Measurements from ENCODE around the gene OLFML3.
"Not testable (repeated sequence)": the region's sequence is repeated elsewhere in the genome, so short reads cannot be mapped to it uniquely, and the experiment has no call there.

Gene OLFML3

DNA sequence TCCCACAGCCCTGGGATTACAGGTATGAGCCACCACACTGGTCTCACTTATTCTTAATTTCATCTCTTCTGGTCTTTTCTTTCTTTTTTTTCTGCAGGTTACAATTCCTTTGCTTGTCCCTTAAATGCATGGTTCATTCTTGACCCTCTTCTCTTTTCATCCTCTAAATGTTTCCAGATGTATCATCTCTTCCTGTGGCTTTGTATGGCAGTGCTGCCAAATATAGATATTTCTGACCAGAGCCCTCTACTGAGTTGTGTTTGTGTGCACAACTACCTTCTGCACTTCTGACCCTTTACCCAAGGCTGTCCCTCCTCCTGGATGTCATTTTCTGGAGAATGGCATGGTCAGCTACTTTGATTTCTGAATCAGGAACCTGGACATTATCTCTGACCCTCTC, 32.5 kb downstream of the OLFML3 start:
- no peak for TF ChIP-seq POLR2A (IDR thresholded peaks at IDR 0.05; ENCODE audit: low read depth, low read length)
- FAIRE-seq (no peak), DNase-seq (ENCODE audit: insufficient read length, low spot score) (no peak)

DNA sequence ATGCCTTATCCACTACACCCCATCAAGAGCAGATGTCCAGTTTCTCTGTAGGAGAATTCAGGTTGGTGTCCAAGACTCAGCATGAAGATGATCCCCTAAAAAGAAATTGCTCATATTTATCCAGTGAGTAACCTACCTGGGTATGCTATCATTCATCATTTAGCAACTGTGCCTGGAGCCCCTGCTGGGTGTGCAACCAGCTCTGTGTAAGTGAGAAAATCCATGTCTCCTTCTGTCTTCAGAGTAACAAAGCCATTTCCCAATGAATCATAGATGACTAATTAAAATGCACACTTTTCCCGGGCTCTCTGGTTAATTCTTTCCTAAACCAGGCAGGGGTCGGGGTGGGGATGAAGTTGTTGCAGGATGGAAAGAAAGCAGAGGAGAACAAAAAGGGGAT, 35.8 kb downstream of the OLFML3 start:
- no peak for TF ChIP-seq POLR2A (IDR thresholded peaks at IDR 0.05; ENCODE audit: low read depth, low read length)
- no peak for DNase-seq (ENCODE audit: insufficient read length, low spot score)
- no peak for FAIRE-seq

DNA sequence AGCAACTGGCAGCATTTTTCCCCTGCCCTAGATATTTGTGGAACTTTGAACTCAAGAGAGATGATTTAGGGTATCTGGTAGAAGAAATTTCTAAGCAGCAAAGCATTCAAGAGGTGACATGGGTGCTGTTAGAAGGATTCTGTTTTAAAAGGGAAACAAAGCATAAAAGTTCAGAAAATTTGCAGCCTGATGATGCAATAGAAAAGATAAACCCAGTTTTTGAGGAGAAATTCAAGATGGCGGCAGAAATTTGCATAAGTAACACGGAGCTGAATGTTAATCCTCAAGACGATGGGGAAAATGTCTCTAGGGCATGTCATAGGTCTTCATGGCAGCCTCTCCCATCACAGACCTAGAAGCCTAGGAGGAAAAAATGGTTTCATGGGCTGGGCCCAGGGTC, 40.5 kb downstream of the OLFML3 start:
- FAIRE-seq; DNase-seq (ENCODE audit: insufficient read length, low spot score): not testable (repeated sequence)

DNA sequence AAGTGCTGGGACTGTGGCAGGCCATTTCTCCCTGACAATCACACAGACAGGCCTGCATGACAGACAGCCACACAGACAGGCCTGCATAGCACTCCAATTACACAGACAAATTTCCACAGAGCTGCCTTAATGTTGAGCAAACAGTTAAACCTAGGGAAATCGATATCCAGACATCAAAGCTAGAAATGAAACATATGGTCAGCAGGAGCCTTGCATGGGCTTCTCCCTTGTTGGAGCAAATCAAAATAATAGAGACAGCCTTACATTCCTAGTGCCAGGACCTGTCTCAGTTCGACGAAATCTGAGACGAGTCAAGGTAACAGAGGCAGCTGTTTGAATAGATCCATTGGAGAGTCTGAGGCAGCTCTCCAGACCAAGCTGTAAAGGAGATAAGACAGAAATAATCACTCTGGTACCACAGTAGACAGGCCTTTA, 42.4 kb downstream of the OLFML3 start:
- no peak for DNase-seq (ENCODE audit: insufficient read length, low spot score)
- no peak for TF ChIP-seq POLR2A (IDR thresholded peaks at IDR 0.05; ENCODE audit: low read depth, low read length)
- no peak for FAIRE-seq

DNA sequence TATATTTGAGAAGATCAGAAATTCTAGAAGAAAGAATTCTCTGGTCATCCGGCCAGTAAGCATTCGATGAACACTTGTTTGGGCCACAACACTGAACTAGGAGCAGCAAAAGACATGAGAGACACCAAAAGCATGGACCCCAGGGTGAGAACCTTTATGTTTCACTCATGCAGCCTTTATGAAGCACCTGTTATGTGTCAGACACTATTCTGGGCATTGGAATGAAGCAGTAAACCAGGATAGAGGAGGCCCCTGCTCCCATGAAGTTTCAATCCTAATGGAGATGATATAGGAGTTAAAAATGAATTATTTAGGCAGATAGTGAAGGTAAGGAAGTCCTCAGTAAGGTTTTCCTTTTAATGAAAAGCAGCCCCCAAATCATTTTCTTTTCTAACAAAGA, 43.6 kb downstream of the OLFML3 start:
- no peak for FAIRE-seq
- no peak for TF ChIP-seq POLR2A (IDR thresholded peaks at IDR 0.05; ENCODE audit: low read depth, low read length)
- DNase-seq (ENCODE audit: insufficient read length, low spot score), result no peak

DNA sequence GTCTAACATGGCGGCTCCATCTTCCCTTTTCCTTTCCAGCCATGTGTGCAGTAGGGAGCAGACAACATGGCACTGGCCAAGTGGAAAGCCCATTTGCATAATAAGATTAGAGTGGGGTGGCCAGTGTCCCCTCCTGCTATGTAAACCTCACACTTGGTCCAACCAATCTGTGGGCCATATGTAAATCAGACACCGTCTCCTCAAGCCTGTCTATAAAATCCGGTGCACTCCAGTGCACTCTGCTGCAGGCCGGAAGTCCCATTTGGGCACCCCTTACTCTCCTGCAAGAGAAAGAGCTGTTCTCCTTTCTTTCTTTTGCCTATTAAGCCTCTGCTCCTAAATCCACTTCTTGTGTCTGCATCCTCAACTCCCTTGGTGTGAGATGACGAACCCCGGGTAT, 44.1 kb downstream of the OLFML3 start:
- TF ChIP-seq POLR2A (IDR thresholded peaks at IDR 0.05; ENCODE audit: low read depth, low read length), result no peak
- no peak for DNase-seq (ENCODE audit: insufficient read length, low spot score)
- no peak for FAIRE-seq

DNA sequence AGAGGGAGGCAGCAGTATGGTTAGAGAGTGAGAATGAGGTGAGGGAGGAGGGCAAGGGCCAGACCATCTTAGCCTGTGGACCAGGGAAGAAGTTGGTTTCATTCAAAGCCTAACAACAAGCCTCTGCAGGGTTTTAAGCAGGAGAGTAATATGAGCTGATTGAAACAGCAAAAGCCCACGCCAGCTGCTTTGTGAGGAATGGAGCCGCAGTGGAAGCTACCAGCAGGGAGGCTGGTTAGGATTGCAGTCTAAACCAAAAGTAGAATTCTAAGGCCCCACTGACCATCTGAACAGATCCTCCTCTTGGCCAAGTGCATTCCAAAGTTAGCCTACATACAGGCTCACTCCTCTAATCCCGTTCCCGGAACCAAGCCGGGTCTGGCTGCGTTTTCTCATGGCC, 44.8 kb downstream of the OLFML3 start:
- no peak for FAIRE-seq
- no peak for TF ChIP-seq POLR2A (IDR thresholded peaks at IDR 0.05; ENCODE audit: low read depth, low read length)
- no peak for DNase-seq (ENCODE audit: insufficient read length, low spot score)

DNA sequence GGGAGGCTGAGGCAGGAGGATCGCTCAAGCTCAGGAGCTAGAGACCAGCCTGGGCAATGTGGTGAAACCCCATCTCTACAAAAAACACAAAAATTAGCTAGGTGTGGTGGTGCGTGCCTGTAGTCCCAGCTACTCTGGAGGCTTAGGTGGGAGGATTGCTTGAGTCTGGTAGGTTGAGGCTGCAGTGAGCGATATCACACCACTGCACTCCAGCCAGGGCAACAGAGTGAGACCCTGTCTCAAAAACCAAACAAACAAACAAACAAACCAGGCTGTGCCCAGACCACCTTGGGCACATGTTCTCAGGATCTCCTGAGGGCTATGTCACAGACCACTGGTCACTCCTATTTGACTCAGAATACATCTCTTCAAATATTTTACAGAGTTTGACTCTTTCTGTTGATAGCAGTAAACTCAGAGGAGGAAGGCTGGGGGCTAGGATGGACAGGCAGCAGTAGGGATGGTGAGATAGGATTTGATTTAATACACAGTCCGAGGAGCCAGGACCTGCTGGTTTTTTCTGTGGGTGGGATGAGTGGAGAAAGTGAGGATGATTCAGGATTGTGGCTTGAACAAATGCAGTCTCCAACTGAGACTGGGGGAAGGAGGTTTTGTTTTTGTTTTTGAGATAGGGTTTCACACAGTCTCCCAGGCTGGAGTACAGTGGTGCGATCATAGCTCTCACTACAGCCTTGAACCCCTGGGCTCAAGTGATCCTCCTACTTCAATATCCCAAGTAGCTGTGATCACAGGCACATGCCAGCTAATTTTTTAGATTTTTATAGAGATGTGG, 46.5 kb downstream of the OLFML3 start:
- DNase-seq (ENCODE audit: insufficient read length, low spot score), result no peak
- no peak for FAIRE-seq
- no peak for TF ChIP-seq POLR2A (IDR thresholded peaks at IDR 0.05; ENCODE audit: low read depth, low read length)

DNA sequence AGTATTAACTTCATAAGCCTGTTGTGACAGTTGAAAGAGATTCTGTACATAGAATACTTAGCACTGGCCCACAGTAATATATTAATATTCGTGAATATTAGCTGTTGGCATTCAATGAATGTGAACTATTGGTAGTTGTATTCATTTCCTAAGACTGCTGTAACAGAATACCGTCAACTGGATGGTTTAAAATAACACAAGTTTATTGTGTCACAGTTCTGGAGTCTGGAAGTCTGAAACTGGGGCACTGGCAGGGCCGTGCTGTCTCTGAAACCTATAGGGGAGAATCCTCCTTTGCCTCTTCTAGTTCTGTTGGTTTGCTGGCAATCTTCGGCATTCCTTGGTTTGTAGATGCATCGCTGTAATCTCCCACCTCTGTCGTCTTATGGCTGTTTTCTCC, 47.5 kb downstream of the OLFML3 start:
- FAIRE-seq (no peak), DNase-seq (ENCODE audit: insufficient read length, low spot score) (no peak)
- TF ChIP-seq POLR2A (IDR thresholded peaks at IDR 0.05; ENCODE audit: low read depth, low read length), result no peak

Measured in H54 (cell line).